ENCODE data around the gene TSLP.

TSLP gene

DNA sequence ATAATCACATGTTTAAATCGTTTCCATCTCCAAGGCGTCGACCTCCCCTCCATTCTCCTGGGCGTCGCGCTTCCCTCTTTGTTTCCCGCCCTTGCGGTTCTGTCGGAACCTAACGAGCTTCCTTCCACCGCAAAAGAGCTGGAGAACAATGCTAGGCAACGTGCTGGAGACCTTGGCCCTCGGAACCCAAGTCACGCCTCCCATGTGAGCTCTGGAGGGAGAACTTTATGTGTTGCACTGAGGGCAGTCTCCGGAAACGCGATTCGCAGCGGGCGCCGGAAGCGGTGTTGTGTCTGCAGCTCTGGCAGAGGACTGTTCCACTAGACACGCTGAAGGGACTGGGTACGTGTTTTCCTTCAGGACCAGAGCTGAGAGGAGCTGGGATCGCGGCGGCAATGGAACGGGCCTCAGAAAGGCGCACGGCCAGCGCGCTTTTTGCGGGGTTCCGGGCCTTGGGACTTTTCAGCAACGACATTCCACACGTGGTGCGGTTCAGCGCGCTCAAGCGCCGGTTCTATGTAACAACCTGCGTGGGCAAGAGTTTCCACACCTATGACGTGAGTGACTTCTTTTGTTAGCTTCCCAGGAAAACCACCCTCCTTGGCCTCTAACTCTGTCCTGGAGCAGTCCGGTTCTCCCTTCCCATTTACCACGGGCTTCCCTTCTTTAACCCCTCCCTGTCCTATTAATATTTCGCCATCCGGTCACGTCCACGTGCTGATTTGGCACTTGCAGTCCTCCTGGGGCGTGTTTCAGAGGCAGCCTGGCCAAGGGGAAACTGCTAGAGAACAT is 20.7 kb downstream of the TSLP start, which contains the start of gene WDR36:
WDR36 (plus strand) TSS at position 287 of the 792 bp plus-strand sequence; CDS start at position 396, 109 bp downstream.
- H3K9me2 ChIP-seq (replicated peaks; ENCODE audit: insufficient read depth, low read length) = no peaks in the 10 kb centered on the region
- H3K9me3 ChIP-seq (replicated peaks; ENCODE audit: insufficient read depth, low read length) = no peaks in the 10 kb centered on the region
- peaks cover 16% of the 10 kb centered on the region for H4K20me1 ChIP-seq (ENCODE audit: insufficient read depth, low read length)
- peak within 1 kb of the TSS; percentile 93 for H2AFZ ChIP-seq (ENCODE audit: low read length)
- no peaks in the 10 kb centered on the region for H3K36me3 ChIP-seq (replicated peaks; ENCODE audit: insufficient read depth, low read length)
- TF ChIP-seq EZH2phosphoT487 (IDR thresholded peaks at IDR 0.05; ENCODE audit: low read length) = no peak
- no peak for TF ChIP-seq EZH2 (optimal IDR thresholded peaks at IDR 0.05; ENCODE audit: low read depth, low read length)
- TF ChIP-seq, protein P1, sequence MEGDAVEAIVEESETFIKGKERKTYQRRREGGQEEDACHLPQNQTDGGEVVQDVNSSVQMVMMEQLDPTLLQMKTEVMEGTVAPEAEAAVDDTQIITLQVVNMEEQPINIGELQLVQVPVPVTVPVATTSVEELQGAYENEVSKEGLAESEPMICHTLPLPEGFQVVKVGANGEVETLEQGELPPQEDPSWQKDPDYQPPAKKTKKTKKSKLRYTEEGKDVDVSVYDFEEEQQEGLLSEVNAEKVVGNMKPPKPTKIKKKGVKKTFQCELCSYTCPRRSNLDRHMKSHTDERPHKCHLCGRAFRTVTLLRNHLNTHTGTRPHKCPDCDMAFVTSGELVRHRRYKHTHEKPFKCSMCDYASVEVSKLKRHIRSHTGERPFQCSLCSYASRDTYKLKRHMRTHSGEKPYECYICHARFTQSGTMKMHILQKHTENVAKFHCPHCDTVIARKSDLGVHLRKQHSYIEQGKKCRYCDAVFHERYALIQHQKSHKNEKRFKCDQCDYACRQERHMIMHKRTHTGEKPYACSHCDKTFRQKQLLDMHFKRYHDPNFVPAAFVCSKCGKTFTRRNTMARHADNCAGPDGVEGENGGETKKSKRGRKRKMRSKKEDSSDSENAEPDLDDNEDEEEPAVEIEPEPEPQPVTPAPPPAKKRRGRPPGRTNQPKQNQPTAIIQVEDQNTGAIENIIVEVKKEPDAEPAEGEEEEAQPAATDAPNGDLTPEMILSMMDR (IDR thresholded peaks at IDR 0.05; ENCODE audit: low read length) = no peak
- peak within 1 kb of the TSS; percentile 91 for H3K4me3 ChIP-seq (ENCODE audit: low read length)
- H3K4me2 ChIP-seq (ENCODE audit: low read depth, low read length) = peak within 1 kb of the TSS; percentile 61
- peaks cover 9% of the 10 kb centered on the region for H3K4me1 ChIP-seq (ENCODE audit: low read length)
- peak within 1 kb of the TSS; percentile 83 for H3K9ac ChIP-seq (ENCODE audit: low read length)
- no peaks in the 10 kb centered on the region for H3K27me3 ChIP-seq (replicated peaks; ENCODE audit: insufficient read depth, low read length)
- no peaks in the 10 kb centered on the region for H3F3A ChIP-seq (ENCODE audit: insufficient read depth, low read length)
- H3K79me2 ChIP-seq (ENCODE audit: low read length) = peaks cover 50% of the 10 kb centered on the region
- peak within 1 kb of the TSS; percentile 71; the same call in 1 of the 2 replicates for H3K27ac ChIP-seq (ENCODE audit: low read length)
- DNase-seq = peak; percentile 91

DNA sequence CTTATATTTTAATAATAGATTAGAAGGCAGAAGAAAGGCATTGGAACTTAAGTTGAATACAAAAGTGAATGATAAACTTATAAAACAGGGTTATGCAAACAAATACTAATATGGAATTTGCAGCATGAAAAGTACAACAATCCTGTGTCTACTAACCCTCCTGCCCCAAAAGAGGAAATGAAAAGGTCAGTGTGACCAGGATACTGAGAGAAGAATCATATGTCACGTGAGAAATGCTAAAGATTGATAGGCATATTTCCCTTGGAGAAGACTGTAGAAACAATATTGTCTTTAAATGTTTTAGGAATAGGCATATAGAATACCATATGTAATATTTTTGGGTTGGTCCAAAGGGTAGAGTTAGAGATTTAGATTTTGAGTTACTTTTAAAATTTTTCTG is 24.5 kb downstream of the TSLP start:
- Histone ChIP-seq H3K36me3 (replicated peaks; ENCODE audit: insufficient read depth, low read length) (0 out of 2 replicates have a peak, but pooled peaks cover 8% of the 10 kb centered on the region), H3K79me2 (ENCODE audit: low read length) (peaks cover 61% of the 10 kb centered on the region)
- no peak for TF ChIP-seq EZH2phosphoT487 (IDR thresholded peaks at IDR 0.05; ENCODE audit: low read length)
- TF ChIP-seq, protein P1 (IDR thresholded peaks at IDR 0.05; ENCODE audit: low read length) = no peak
- no peak for TF ChIP-seq EZH2 (optimal IDR thresholded peaks at IDR 0.05; ENCODE audit: low read depth, low read length)

DNA sequence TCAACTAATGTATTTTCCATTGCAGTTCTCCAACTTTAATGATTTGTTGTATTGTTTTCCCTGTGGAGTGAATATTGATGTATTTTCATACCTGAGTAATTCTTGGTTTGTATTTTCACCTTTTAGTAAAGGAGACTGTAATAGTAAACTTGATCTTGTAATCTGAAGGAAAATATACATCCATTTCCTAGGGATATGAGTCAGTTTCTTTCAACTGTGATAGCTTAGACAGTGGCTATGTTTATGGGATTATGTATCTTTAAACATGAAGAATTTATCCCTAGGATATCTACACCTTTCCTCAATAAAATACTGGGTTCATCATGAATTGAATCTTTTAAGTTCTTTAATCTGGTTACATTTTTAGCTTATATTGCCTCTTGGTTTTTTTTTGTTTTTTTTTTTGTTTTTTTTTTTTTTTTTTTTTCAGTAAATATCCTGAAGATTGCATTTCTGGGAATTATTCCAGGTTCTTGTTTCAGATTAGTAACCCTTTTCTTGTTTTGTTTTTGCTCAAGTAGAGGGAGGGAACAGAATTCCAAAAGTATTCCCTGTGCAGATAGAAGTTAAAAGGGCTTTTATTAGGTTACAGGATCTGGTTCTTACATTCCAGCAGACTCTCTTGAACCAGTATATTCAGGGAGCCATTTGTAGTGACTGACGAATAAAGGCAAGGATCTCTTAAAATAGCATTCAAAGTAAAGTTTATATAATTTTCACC is 27.7 kb downstream of the TSLP start:
- Histone ChIP-seq H3F3A (ENCODE audit: insufficient read depth, low read length) (no peaks in the 10 kb centered on the region), H3K36me3 (replicated peaks; ENCODE audit: insufficient read depth, low read length) (peaks cover 13% of the 10 kb centered on the region; the same call in 1 of the 2 replicates), H3K9ac (ENCODE audit: low read length) (no peak overlapping the region), H3K9me2 (replicated peaks; ENCODE audit: insufficient read depth, low read length) (no peaks in the 10 kb centered on the region), H3K4me3 (ENCODE audit: low read length) (no peak overlapping the region), H3K4me2 (ENCODE audit: low read depth, low read length) (no peak overlapping the region), H4K20me1 (ENCODE audit: insufficient read depth, low read length) (0 out of 2 replicates have a peak, but pooled peaks cover 8% of the 10 kb centered on the region), H3K9me3 (replicated peaks; ENCODE audit: insufficient read depth, low read length) (no peaks in the 10 kb centered on the region), H3K4me1 (ENCODE audit: low read length) (peaks cover under 1% of the 10 kb centered on the region; the same call in 1 of the 2 replicates), H3K27ac (ENCODE audit: low read length) (no peak overlapping the region), H3K27me3 (replicated peaks; ENCODE audit: insufficient read depth, low read length) (no peaks in the 10 kb centered on the region), H3K79me2 (ENCODE audit: low read length) (peaks cover 40% of the 10 kb centered on the region), H2AFZ (ENCODE audit: low read length) (no peak overlapping the region)
- DNase-seq = no peak
- TF ChIP-seq EZH2phosphoT487 (IDR thresholded peaks at IDR 0.05; ENCODE audit: low read length) (no peak), EZH2 (optimal IDR thresholded peaks at IDR 0.05; ENCODE audit: low read depth, low read length) (no peak)
- TF ChIP-seq, protein P1 (IDR thresholded peaks at IDR 0.05; ENCODE audit: low read length) = no peak

More for the DNA sequence above, 24.5 kb downstream of the TSLP start:
- Histone ChIP-seq H3F3A (ENCODE audit: insufficient read depth, low read length) (no peaks in the 10 kb centered on the region), H3K9ac (ENCODE audit: low read length) (no peak overlapping the region), H2AFZ (ENCODE audit: low read length) (no peak overlapping the region), H3K9me2 (replicated peaks; ENCODE audit: insufficient read depth, low read length) (no peaks in the 10 kb centered on the region), H3K4me2 (ENCODE audit: low read depth, low read length) (no peak overlapping the region), H3K27ac (ENCODE audit: low read length) (no peak overlapping the region), H3K4me3 (ENCODE audit: low read length) (no peak overlapping the region), H4K20me1 (ENCODE audit: insufficient read depth, low read length) (peaks cover 16% of the 10 kb centered on the region), H3K4me1 (ENCODE audit: low read length) (peaks cover 9% of the 10 kb centered on the region), H3K9me3 (replicated peaks; ENCODE audit: insufficient read depth, low read length) (no peaks in the 10 kb centered on the region), H3K27me3 (replicated peaks; ENCODE audit: insufficient read depth, low read length) (no peaks in the 10 kb centered on the region)
- no peak for DNase-seq

Data from MM.1S (cell line).